Mucosa of descending colon (tissue), 3 donors: ENCODE measurements around the gene CCDC6. TPM values are rescaled to one million over a fixed set of nuclear protein-coding genes. Genes with fewer than 3 reads are reported as not detected.

Experiments
- ATAC-seq: fragments of 200-7000 bp; cut with Tn5 transposase; one replicate; pipeline ENCODE4 v1.9.1; 2020; ENCODE audit warnings: mild to moderate bottlenecking, moderate library complexity
- DNase-seq, 3 donors: peaks; one replicate each; pipeline ENCODE4 v3.0.0-alpha.2; 2020
- H3K36me3 ChIP-seq: fragments of 200-600 bp; one replicate; pipeline ENCODE4 v1.8.0; 2021; ENCODE audit warnings: low read depth, mild to moderate bottlenecking
- H3K4me1 ChIP-seq: fragments of 200-600 bp; one replicate; pipeline ENCODE4 v1.8.0; 2021; ENCODE audit warnings: low read depth, mild to moderate bottlenecking
- H3K4me3 ChIP-seq: fragments of 200-600 bp; one replicate; pipeline ENCODE4 v1.8.0; 2021; ENCODE audit warnings: mild to moderate bottlenecking
- H3K9me3 ChIP-seq: fragments of 200-600 bp; one replicate; pipeline ENCODE4 v1.8.0; 2021; ENCODE audit warnings: mild to moderate bottlenecking
- CTCF ChIP-seq: fragments of 200-600 bp; IDR thresholded peaks from one replicate; pipeline ENCODE4 v1.8.0; 2022; ENCODE audit warnings: antibody characterized with exemption, mild to moderate bottlenecking
- intact Hi-C, 2 donors: fragments of 100-400 bp; cut with DNase I in 1 of 2; cut with micrococcal nuclease in 1 of 2; formaldehyde crosslinking; loops; one replicate each; pipeline versions ENCODE4 v1.11.0 to v1.11.1; 2022; cut with DNase I, micrococcal nuclease
- total RNA-seq, 3 donors: library from RNA; stranded (reverse); fragmentation: NEBNext Ultra II Directional in 2 of 3; extraction: Animal tissue kit (Norgen Biotek cat#: 25700) in 2 of 3; gene quantifications; one replicate each; pipeline versions ENCODE4 v1.2.1 to v1.2.4, GENCODE V29; 2021 to 2023
- donor health status: DM: no; HTN: no; CAD: no; lungs with moderate emphysema.
- donor health status: DM: no; HTN: no; CAD: no.
- donor health status: DM: no; HTN: yes; CAD: no.

Gene CCDC6
- total RNA-seq, 3 donors from 2014 or later, result 54.5 to 73.1 (median 62.7) TPM

GRCh38 chr10:59905066-59905730 is 1.2 kb downstream of the CCDC6 start:
- ATAC-seq, result peak; percentile 14
- Histone ChIP-seq H3K4me1 (peaks cover 42% of the 10 kb centered on the region), H3K9me3 (no peaks in the 10 kb centered on the region), H3K4me3 (peak overlapping the region; percentile 89), H3K36me3 (no peaks in the 10 kb centered on the region)
- TF ChIP-seq CTCF, result no peak
- peak; percentile 55 to 76 (median 72) for DNase-seq
- intact Hi-C loops, result no loop called here

- Histone ChIP-seq H3K4me1 (peaks cover 47% of the 10 kb centered on the region), H3K36me3 (no peaks in the 10 kb centered on the region), H3K4me3 (no peak overlapping the region), H3K9me3 (no peaks in the 10 kb centered on the region)
- ATAC-seq (no peak), DNase-seq (peak in 1 of 3 donors; percentile 36)
- intact Hi-C loops, result no loop called here
- no peak for TF ChIP-seq CTCF
These were observed 1.8 kb downstream of the CCDC6 start for GRCh38 chr10:59904426-59905065.

DNA sequence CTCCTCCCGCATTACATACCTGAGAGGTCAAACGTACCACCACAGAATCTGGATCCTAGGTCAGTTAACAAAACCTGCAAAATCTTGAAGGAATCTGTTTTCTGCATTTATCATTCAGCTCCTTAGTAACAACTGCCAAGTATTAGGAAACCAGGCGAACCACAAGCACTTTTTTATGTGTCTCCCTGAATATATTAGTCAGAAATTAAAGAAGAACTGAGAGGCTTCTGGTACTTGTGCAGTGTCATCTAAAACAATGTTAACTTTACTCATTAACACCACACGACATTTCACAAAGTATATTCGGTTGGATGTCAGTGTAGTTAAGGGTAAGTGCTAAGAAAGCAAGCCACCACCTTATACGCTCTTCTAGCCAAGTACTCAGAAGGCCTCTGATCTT is 2.5 kb downstream of the CCDC6 start:
- intact Hi-C loops, result no loop called here
- Histone ChIP-seq H3K4me3 (no peak overlapping the region), H3K9me3 (no peaks in the 10 kb centered on the region), H3K36me3 (no peaks in the 10 kb centered on the region), H3K4me1 (peaks cover 53% of the 10 kb centered on the region)
- DNase-seq (no peak), ATAC-seq (no peak)
- no peak for TF ChIP-seq CTCF

- intact Hi-C loops, result no loop called here
- no peaks in the 10 kb centered on the region for H3K9me3 ChIP-seq
- no peaks in the 10 kb centered on the region for H3K36me3 ChIP-seq
- peaks cover 60% of the 10 kb centered on the region for H3K4me1 ChIP-seq
- no peak for TF ChIP-seq CTCF
- DNase-seq (no peak), ATAC-seq (no peak)
- H3K4me3 ChIP-seq, result no peak overlapping the region
These were observed 4.3 kb downstream of the CCDC6 start for GRCh38 chr10:59902016-59902415.

- intact Hi-C loops, result no loop called here
- ATAC-seq (no peak), DNase-seq (peak in 1 of 3 donors; percentile 26)
- peaks cover 65% of the 10 kb centered on the region for H3K4me1 ChIP-seq
- H3K4me3 ChIP-seq, result no peak overlapping the region
- H3K36me3 ChIP-seq, result no peaks in the 10 kb centered on the region
- H3K9me3 ChIP-seq, result no peaks in the 10 kb centered on the region
- TF ChIP-seq CTCF, result no peak
These were observed 4.9 kb downstream of the CCDC6 start for GRCh38 chr10:59901470-59901869.
